CD14-positive monocyte (primary cell): ENCODE data around the gene LHPP. TPM values are rescaled to one million over a fixed set of nuclear protein-coding genes. Genes with fewer than 3 reads are reported as not detected.
A peak's percentile ranks its signal among the peaks of the same experiment; 100 is the strongest.

Experiments
- DNase-seq, 3 donors: peaks; one replicate each; pipeline ENCODE4 v3.0.0-alpha.2; 2011 to 2022
- H2AFZ ChIP-seq: 2 replicates; pipeline ENCODE4 v1.6.0; 2012; ENCODE audit warnings: mild to moderate bottlenecking, low read depth, low read length, inconsistent platforms; ENCODE audit not compliant: insufficient read depth, poor library complexity, severe bottlenecking
- H3K27ac ChIP-seq, 2 donors: 1 replicate in 1 of 2; 2 replicates in 1 of 2; pipeline ENCODE4 v1.5.1; 2012 to 2013; ENCODE audit warnings: low read length in 2 of 2, control low read depth in 1 of 2, inconsistent platforms in 1 of 2, low read depth in 1 of 2, mild to moderate bottlenecking in 1 of 2
- H3K27me3 ChIP-seq, 2 donors: one replicate each; pipeline versions ENCODE4 v1.6.0 to v1.6.1; 2011 to 2013; ENCODE audit warnings: low read length in 2 of 2; ENCODE audit not compliant: control insufficient read depth in 2 of 2, insufficient read depth in 2 of 2
- H3K36me3 ChIP-seq, 2 donors: replicated peaks in 1 of 2; 1 replicate in 1 of 2; 2 replicates in 1 of 2; pipeline versions ENCODE4 v1.5.1 to v1.6.1; 2012 to 2013; ENCODE audit warnings: low read length in 2 of 2, control low read depth in 1 of 2, inconsistent platforms in 1 of 2, mild to moderate bottlenecking in 1 of 2; ENCODE audit not compliant: insufficient read depth in 2 of 2, control insufficient read depth in 1 of 2
- H3K4me1 ChIP-seq, 2 donors: 1 replicate in 1 of 2; 2 replicates in 1 of 2; pipeline versions ENCODE4 v1.5.1 to v1.6.1; 2012 to 2013; ENCODE audit warnings: low read length in 2 of 2, control low read depth in 1 of 2, inconsistent platforms in 1 of 2, mild to moderate bottlenecking in 1 of 2, moderate library complexity in 1 of 2; ENCODE audit not compliant: insufficient read depth in 2 of 2, control insufficient read depth in 1 of 2
- H3K4me2 ChIP-seq: replicated peaks from 2 replicates; pipeline ENCODE3; 2012; ENCODE audit warnings: low read length, moderate library complexity, mild to moderate bottlenecking; ENCODE audit not compliant: poor library complexity, severe bottlenecking; ENCODE audit errors: extremely low read depth
- H3K4me3 ChIP-seq, 3 experiments: fragments of 200-600 bp in 1 of 3; sonication (generic) in 1 of 3; replicated peaks in 1 of 3; 1 replicate in 2 of 3; 2 replicates in 1 of 3; pipeline ENCODE4 v1.5.1; 2011 to 2013; ENCODE audit warnings: low read length in 3 of 3, mild to moderate bottlenecking in 3 of 3, control low read depth in 2 of 3, low read depth in 2 of 3, inconsistent platforms in 1 of 3, moderate library complexity in 1 of 3
- H3K79me2 ChIP-seq: 2 replicates; pipeline ENCODE4 v1.6.0; 2012; ENCODE audit warnings: mild to moderate bottlenecking, control low read depth, inconsistent platforms, low read length, moderate library complexity; ENCODE audit not compliant: insufficient read depth
- H3K9ac ChIP-seq: 2 replicates; pipeline ENCODE4 v1.6.0; 2017; ENCODE audit warnings: low read length, mild to moderate bottlenecking; ENCODE audit not compliant: insufficient read depth, poor library complexity, severe bottlenecking
- H3K9me3 ChIP-seq, 2 donors: replicated peaks in 1 of 2; 1 replicate in 1 of 2; 2 replicates in 1 of 2; pipeline versions ENCODE4 v1.5.1 to v1.6.1; 2012 to 2013; ENCODE audit warnings: low read length in 2 of 2, control low read depth in 1 of 2; ENCODE audit not compliant: control insufficient read depth in 1 of 2, insufficient read depth in 1 of 2
- H4K20me1 ChIP-seq: 2 replicates; pipeline ENCODE4 v1.6.0; 2012; ENCODE audit warnings: mild to moderate bottlenecking, low read length, control low read depth, moderate library complexity; ENCODE audit not compliant: insufficient read depth
- H3K27ac Mint-ChIP-seq, 7 donors: one replicate each; pipeline ENCODE4 v1.8.0; 2020; ENCODE audit warnings: mild to moderate bottlenecking in 7 of 7, mixed read lengths in 7 of 7, moderate library complexity in 6 of 7, inconsistent platforms in 2 of 7
- H3K27me3 Mint-ChIP-seq, 3 donors: one replicate each; pipeline ENCODE4 v1.8.0; 2021 to 2022; ENCODE audit warnings: low read depth in 3 of 3, mild to moderate bottlenecking in 3 of 3, mixed read lengths in 3 of 3, moderate library complexity in 3 of 3, inconsistent platforms in 1 of 3
- H3K36me3 Mint-ChIP-seq, 2 donors: one replicate each; pipeline ENCODE4 v1.8.0; 2020; ENCODE audit warnings: mixed read lengths in 2 of 2, inconsistent platforms in 1 of 2, mild to moderate bottlenecking in 1 of 2
- H3K4me1 Mint-ChIP-seq: one replicate; pipeline ENCODE4 v1.8.0; 2020; ENCODE audit warnings: mild to moderate bottlenecking, mixed read lengths
- H3K4me3 Mint-ChIP-seq, 2 donors: one replicate each; pipeline ENCODE4 v1.8.0; 2020; ENCODE audit warnings: mild to moderate bottlenecking in 2 of 2, mixed read lengths in 2 of 2, moderate library complexity in 1 of 2
- H3K9me3 Mint-ChIP-seq, 7 donors: one replicate each; pipeline ENCODE4 v1.8.0; 2020 to 2022; ENCODE audit warnings: mixed read lengths in 7 of 7, mild to moderate bottlenecking in 6 of 7, moderate library complexity in 6 of 7, inconsistent platforms in 2 of 7
- WGBS: methylation state at CpG from one replicate; pipeline ENCODE4 v1.1.5; 2013; ENCODE audit warnings: missing lambda C conversion rate; ENCODE audit not compliant: insufficient coverage; 5-methylcytosine and 5-hydroxymethylcytosine counted together
- intact Hi-C, 2 donors: fragments of 100-400 bp; cut with micrococcal nuclease; formaldehyde crosslinking; loops; one replicate each; pipeline versions ENCODE4 v1.15.0 to v1.15.1; 2023
- polyA plus RNA-seq, 3 donors: library from polyadenylated mRNA; depleted of rRNA in 1 of 3; unstranded in 2 of 3; stranded (reverse) in 1 of 3; fragments of 300-500 nt in 2 of 3; fragments of >200 nt in 1 of 3; fragmentation: Illumina TruSeq in 2 of 3; gene quantifications; 1 replicate in 2 of 3; 2 replicates in 1 of 3; pipeline ENCODE4 v1.2.3, GENCODE V29; 2012 to 2021
- TF ChIP-seq, protein P1 (sequence below): fragments of 200-600 bp; IDR thresholded peaks from one replicate; pipeline ENCODE4 v1.8.0; 2022; ENCODE audit warnings: antibody characterized with exemption, mild to moderate bottlenecking

LHPP gene
- polyA plus RNA-seq, 3 donors: 15.2 to 20.6 (median 19.5) TPM

DNA sequence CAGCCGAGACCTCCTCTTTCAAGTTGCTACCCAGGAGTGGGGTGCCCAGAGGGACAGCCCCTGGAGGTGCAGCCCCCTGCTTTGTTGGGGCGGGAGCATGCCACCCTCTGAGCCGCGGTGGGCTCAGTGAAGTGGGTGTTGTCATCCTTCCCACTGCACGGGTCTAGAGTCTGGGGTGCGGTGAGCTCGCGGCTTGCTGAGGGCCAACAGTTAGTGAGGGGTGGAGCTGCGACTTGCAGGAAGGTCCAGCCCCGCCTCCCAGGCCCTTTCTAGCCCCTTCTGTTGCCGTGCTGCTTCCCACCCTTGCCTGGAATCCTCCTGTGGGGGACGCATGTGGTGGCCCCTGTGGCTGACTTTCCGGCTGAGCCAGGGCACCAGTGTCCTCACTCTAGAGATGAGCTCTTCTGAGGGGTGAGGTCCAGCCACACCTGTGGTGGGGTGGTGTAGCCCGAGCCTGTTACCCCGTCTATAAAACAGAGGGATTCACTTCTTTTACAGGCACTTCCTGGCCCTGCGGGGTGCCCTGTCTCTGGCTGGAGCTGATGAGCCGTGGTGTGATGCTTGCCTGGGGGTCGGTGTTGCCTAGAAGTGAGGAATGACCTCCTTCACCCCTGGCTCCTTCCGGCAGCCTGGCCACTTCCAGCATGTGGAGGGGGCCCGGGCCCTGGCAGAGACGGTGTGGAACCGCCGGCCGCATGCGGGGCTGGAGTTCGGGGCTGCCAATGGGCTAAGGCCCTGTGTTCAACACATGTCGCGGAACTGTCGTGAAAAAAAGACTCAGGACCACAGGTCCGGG lies 154.6 kb downstream of the LHPP start:
- Histone ChIP-seq H3K36me3 (peaks cover 18 to 34% of the 10 kb centered on the region in 2 donors), H3K4me2 (no peak overlapping the region), H3K27ac (no peak overlapping the region), H3K27me3 (no peaks in the 10 kb centered on the region), H2AFZ (no peak overlapping the region), H3K79me2 (peaks cover 3% of the 10 kb centered on the region), H3K9me3 (no peaks in the 10 kb centered on the region), H4K20me1 (peaks cover 68% of the 10 kb centered on the region), H3K4me1 (peaks cover 35 to 40% of the 10 kb centered on the region in 2 donors), H3K9ac (no peak overlapping the region), H3K4me3 (no peak overlapping the region)
- TF ChIP-seq, protein P1, sequence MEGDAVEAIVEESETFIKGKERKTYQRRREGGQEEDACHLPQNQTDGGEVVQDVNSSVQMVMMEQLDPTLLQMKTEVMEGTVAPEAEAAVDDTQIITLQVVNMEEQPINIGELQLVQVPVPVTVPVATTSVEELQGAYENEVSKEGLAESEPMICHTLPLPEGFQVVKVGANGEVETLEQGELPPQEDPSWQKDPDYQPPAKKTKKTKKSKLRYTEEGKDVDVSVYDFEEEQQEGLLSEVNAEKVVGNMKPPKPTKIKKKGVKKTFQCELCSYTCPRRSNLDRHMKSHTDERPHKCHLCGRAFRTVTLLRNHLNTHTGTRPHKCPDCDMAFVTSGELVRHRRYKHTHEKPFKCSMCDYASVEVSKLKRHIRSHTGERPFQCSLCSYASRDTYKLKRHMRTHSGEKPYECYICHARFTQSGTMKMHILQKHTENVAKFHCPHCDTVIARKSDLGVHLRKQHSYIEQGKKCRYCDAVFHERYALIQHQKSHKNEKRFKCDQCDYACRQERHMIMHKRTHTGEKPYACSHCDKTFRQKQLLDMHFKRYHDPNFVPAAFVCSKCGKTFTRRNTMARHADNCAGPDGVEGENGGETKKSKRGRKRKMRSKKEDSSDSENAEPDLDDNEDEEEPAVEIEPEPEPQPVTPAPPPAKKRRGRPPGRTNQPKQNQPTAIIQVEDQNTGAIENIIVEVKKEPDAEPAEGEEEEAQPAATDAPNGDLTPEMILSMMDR: no peak
- intact Hi-C loops: loop anchor here in 1 of 2 donors (10.0 kb wide), 1 partner anchor 71 kb away; no protein-coding TSS in a partner anchor
- no peak for DNase-seq
- H3K27ac Mint-ChIP-seq: peak overlapping the region in 1 of 7 donors; percentile 77
- H3K36me3 Mint-ChIP-seq: peaks cover 29 to 51% of the 10 kb centered on the region in 2 donors
- H3K4me1 Mint-ChIP-seq: peaks cover 45% of the 10 kb centered on the region
- no peak overlapping the region for H3K4me3 Mint-ChIP-seq
- peaks cover 0 to 3% (median 0%) of the 10 kb centered on the region in 3 donors for H3K27me3 Mint-ChIP-seq
- WGBS: 88% methylated on average over 23 of the region's 30 CpGs
- no peaks in the 10 kb centered on the region for H3K9me3 Mint-ChIP-seq

DNA sequence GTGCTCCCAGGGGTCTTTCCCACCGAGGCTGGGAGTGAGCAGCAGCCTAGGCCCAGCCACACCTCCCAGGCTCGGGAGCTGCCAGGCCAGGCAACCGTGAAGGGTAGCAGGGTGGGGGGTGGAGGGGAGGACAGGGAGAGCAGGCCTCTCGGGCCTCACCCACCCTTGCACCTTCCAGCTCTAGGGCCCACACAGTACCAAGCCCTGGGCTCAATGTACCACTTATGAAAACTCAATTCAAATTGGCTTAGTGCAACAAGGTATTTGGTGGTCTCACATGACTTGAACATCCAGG lies 155.2 kb downstream of the LHPP start:
- peaks cover 73% of the 10 kb centered on the region for H4K20me1 ChIP-seq
- H3K27ac Mint-ChIP-seq: no peak overlapping the region
- peaks cover 40% of the 10 kb centered on the region for H3K4me1 Mint-ChIP-seq
- TF ChIP-seq, protein P1: no peak
- peaks cover 0 to 3% (median 0%) of the 10 kb centered on the region in 3 donors for H3K27me3 Mint-ChIP-seq
- H3K27me3 ChIP-seq: no peaks in the 10 kb centered on the region
- no peaks in the 10 kb centered on the region for H3K9me3 Mint-ChIP-seq
- WGBS: 60% methylated on average over 1 of the region's 4 CpGs
- H3K79me2 ChIP-seq: peaks cover 5% of the 10 kb centered on the region
- no peak overlapping the region for H3K4me3 ChIP-seq
- H3K4me3 Mint-ChIP-seq: no peak overlapping the region
- peaks cover 30 to 34% of the 10 kb centered on the region in 2 donors for H3K4me1 ChIP-seq
- H3K36me3 ChIP-seq: peaks cover 18 to 39% of the 10 kb centered on the region in 2 donors
- DNase-seq: no peak
- H3K4me2 ChIP-seq: no peak overlapping the region
- H3K9ac ChIP-seq: no peak overlapping the region
- intact Hi-C loops: loop anchor here in 1 of 2 donors (10.0 kb wide), 1 partner anchor 72 kb away; no protein-coding TSS in a partner anchor
- H2AFZ ChIP-seq: no peak overlapping the region
- H3K9me3 ChIP-seq: no peaks in the 10 kb centered on the region
- peaks cover 35 to 57% of the 10 kb centered on the region in 2 donors for H3K36me3 Mint-ChIP-seq
- no peak overlapping the region for H3K27ac ChIP-seq
